ENCODE results near the gene ARHGEF25. TPM values are rescaled to one million over a fixed set of nuclear protein-coding genes. Genes with fewer than 3 reads are reported as not detected.

Gene ARHGEF25
- total and polyA plus RNA-seq, 2 of the 4 experiments (the other 2 are of a cell fraction): 6.3 to 17.9 TPM

DNA sequence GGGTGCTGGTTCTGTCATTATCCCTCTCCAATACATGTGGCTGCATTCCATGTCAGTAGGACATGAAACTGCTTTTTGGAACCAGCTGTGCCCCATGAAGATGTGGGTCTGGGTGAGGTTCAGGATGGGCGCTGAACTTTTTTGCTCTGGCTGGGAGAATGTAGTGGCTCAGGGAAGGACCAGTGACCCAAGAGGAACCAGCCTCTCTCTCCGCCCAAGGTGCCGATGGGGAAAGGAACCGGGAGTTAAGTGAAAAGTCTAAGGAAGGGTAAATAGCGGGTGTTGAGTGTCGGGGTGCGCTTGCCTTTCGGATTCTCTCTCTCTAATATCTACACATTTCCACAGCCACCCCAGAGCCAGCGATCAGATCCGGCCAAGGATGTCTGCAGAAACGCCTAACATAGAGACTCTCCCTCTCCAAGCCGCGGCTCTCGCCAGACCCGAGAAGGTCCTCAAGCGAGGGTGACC, 7.8 kb downstream of the ARHGEF25 start:
- dilution Hi-C loops (cut with HindIII; ENCODE audit: low sequenced_read_pairs, unreplicated experiment) (no loop called here), in situ Hi-C loops (cut with MboI; ENCODE audit: low sequenced_read_pairs) (no loop called here), intact Hi-C loops (cut with micrococcal nuclease) (no loop called here)
- ChIA-PET POLR2A (ENCODE audit: unreplicated experiment) (no interaction called here), CTCF (interaction anchor here (1.9 kb wide), 1 partner anchor 35 kb away, joined by 4 read pairs; no protein-coding TSS in a partner anchor)
- Histone ChIP-seq H3K4ac (ENCODE audit: low read depth, low read length) (no peak overlapping the region), H4K91ac (ENCODE audit: insufficient read depth, low read depth, low read length) (no peak overlapping the region), H2AK5ac (ENCODE audit: low read depth, low read length) (no peak overlapping the region), H2AFZ (replicated peaks; ENCODE audit: low read length, poor library complexity) (no peak overlapping the region), H3K56ac (ENCODE audit: extremely low read depth, insufficient read depth, low read length) (no peak overlapping the region), H3K18ac (ENCODE audit: low read depth, low read length) (no peak overlapping the region), H4K8ac (ENCODE audit: low read depth in 2 of 2, low read length in 2 of 2) (no peak overlapping the region), H2BK20ac (ENCODE audit: low read depth, low read length) (no peak overlapping the region), H3K23ac (ENCODE audit: low read depth, low read length) (no peak overlapping the region), H3K9me1 (ENCODE audit: insufficient read depth, low read length) (no peaks in the 10 kb centered on the region), H3K79me1 (ENCODE audit: low read depth in 1 of 2, low read length in 2 of 2) (no peaks in the 10 kb centered on the region), H3K36me3 (ENCODE audit: control insufficient read depth, insufficient read depth, low read length) (peaks cover 28% of the 10 kb centered on the region), H2BK15ac (ENCODE audit: low read depth, low read length) (no peak overlapping the region), H3K4me2 (ENCODE audit: low read depth, low read length) (no peak overlapping the region), H3K27ac (ENCODE audit: insufficient read depth, low read length) (no peak overlapping the region), H3K9ac (ENCODE audit: low read depth, low read length) (no peak overlapping the region), H2BK5ac (ENCODE audit: low read depth, low read length, poor library complexity, severe bottlenecking) (no peak overlapping the region), H4K5ac (ENCODE audit: low read depth, low read length) (no peak overlapping the region), H3K4me3 (ENCODE audit: insufficient read depth, low read depth, low read length) (no peak overlapping the region), H3K9me3 (ENCODE audit: control insufficient read depth, insufficient read depth, low read length) (no peaks in the 10 kb centered on the region), H3K4me1 (ENCODE audit: control insufficient read depth, insufficient read depth, low read length) (no peaks in the 10 kb centered on the region), H2AK9ac (replicated peaks; ENCODE audit: low read depth, low read length, poor library complexity) (no peak overlapping the region), H4K20me1 (ENCODE audit: insufficient read depth, low read length) (peaks cover 4% of the 10 kb centered on the region; the same call in 1 of the 2 replicates), H2BK120ac (ENCODE audit: low read depth, low read length) (no peak overlapping the region), H3K14ac (replicated peaks; ENCODE audit: low read depth, low read length) (no peak overlapping the region), H3K27me3 (ENCODE audit: control insufficient read depth, insufficient read depth, low read length) (peaks cover 35% of the 10 kb centered on the region)
- no TSS peak for BruUV-seq (replicated peaks)
- ATAC-seq (ENCODE audit: low read depth) (no peak), DNase-seq (no peak)
- TF ChIP-seq, protein P1, sequence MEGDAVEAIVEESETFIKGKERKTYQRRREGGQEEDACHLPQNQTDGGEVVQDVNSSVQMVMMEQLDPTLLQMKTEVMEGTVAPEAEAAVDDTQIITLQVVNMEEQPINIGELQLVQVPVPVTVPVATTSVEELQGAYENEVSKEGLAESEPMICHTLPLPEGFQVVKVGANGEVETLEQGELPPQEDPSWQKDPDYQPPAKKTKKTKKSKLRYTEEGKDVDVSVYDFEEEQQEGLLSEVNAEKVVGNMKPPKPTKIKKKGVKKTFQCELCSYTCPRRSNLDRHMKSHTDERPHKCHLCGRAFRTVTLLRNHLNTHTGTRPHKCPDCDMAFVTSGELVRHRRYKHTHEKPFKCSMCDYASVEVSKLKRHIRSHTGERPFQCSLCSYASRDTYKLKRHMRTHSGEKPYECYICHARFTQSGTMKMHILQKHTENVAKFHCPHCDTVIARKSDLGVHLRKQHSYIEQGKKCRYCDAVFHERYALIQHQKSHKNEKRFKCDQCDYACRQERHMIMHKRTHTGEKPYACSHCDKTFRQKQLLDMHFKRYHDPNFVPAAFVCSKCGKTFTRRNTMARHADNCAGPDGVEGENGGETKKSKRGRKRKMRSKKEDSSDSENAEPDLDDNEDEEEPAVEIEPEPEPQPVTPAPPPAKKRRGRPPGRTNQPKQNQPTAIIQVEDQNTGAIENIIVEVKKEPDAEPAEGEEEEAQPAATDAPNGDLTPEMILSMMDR (conservative IDR thresholded peaks at IDR 0.05; ENCODE audit: low read depth, low read length): no peak
- no peak for TF ChIP-seq POLR2A (IDR thresholded peaks at IDR 0.05; ENCODE audit: low read depth, low read length)
- TF ChIP-seq NFE2L2 (IDR thresholded peaks at IDR 0.05; ENCODE audit: low read depth, low read length): no peak
- TF ChIP-seq SMC3 (IDR thresholded peaks at IDR 0.05; ENCODE audit: low read depth, low read length): no peak
- no peak for TF ChIP-seq MAZ (IDR thresholded peaks at IDR 0.05; ENCODE audit: borderline replicate concordance, low read depth, low read length)
- TF ChIP-seq RFX5 (IDR thresholded peaks at IDR 0.05; ENCODE audit: low read depth, low read length): no peak
- TF ChIP-seq FOS (IDR thresholded peaks at IDR 0.05; ENCODE audit: low read depth, low read length): no peak
- no peak for TF ChIP-seq MXI1 (IDR thresholded peaks at IDR 0.05; ENCODE audit: borderline replicate concordance, low read depth, low read length)
- no peak for TF ChIP-seq USF2 (IDR thresholded peaks at IDR 0.05; ENCODE audit: low read depth, low read length)
- no peak for TF ChIP-seq BHLHE40 (IDR thresholded peaks at IDR 0.05; ENCODE audit: low read depth, low read length)
- TF ChIP-seq MAFK (IDR thresholded peaks at IDR 0.05; ENCODE audit: low read depth, low read length): no peak
- TF ChIP-seq CEBPB (IDR thresholded peaks at IDR 0.05; ENCODE audit: low read depth, low read length): no peak
- TF ChIP-seq CHD1 (IDR thresholded peaks at IDR 0.05; ENCODE audit: low read depth, low read length): no peak
- TF ChIP-seq, protein P2, sequence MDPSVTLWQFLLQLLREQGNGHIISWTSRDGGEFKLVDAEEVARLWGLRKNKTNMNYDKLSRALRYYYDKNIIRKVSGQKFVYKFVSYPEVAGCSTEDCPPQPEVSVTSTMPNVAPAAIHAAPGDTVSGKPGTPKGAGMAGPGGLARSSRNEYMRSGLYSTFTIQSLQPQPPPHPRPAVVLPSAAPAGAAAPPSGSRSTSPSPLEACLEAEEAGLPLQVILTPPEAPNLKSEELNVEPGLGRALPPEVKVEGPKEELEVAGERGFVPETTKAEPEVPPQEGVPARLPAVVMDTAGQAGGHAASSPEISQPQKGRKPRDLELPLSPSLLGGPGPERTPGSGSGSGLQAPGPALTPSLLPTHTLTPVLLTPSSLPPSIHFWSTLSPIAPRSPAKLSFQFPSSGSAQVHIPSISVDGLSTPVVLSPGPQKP (IDR thresholded peaks at IDR 0.05; ENCODE audit: borderline replicate concordance, low read depth, low read length): no peak
- no peak for TF ChIP-seq RAD21 (IDR thresholded peaks at IDR 0.05; ENCODE audit: low read length)
- TF ChIP-seq RCOR1 (IDR thresholded peaks at IDR 0.05; ENCODE audit: insufficient replicate concordance, low read length): no peak
- WGBS, 2 experiments (ENCODE audit: extremely low coverage in 2 of 2, insufficient read length in 1 of 2): 93% methylated on average over 3 of the region's 16 CpGs; no CpG with 5 or more reads in 1 of the 2 experiments

All from IMR-90 (cell line).